ENCODE results near the gene MAD2L2. TPM values are rescaled to one million over a fixed set of nuclear protein-coding genes. Genes with fewer than 3 reads are reported as not detected.

The MAD2L2 gene
- total RNA-seq, 1 donor from 2014 or later: 113 TPM

- DNase-seq (ENCODE audit: low spot score, unreplicated experiment): no peak
- TF ChIP-seq, protein P1, sequence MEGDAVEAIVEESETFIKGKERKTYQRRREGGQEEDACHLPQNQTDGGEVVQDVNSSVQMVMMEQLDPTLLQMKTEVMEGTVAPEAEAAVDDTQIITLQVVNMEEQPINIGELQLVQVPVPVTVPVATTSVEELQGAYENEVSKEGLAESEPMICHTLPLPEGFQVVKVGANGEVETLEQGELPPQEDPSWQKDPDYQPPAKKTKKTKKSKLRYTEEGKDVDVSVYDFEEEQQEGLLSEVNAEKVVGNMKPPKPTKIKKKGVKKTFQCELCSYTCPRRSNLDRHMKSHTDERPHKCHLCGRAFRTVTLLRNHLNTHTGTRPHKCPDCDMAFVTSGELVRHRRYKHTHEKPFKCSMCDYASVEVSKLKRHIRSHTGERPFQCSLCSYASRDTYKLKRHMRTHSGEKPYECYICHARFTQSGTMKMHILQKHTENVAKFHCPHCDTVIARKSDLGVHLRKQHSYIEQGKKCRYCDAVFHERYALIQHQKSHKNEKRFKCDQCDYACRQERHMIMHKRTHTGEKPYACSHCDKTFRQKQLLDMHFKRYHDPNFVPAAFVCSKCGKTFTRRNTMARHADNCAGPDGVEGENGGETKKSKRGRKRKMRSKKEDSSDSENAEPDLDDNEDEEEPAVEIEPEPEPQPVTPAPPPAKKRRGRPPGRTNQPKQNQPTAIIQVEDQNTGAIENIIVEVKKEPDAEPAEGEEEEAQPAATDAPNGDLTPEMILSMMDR (IDR thresholded peaks at IDR 0.05; ENCODE audit: unreplicated experiment): no peak
- Mint-ChIP-seq H3K27ac (no peak overlapping the region), H3K4me1 (ENCODE audit: low read depth) (peaks cover 7% of the 10 kb centered on the region), H3K9me3 (ENCODE audit: low read depth) (no peaks in the 10 kb centered on the region), H3K36me3 (ENCODE audit: insufficient read depth) (peaks cover 3% of the 10 kb centered on the region), H3K27me3 (peaks cover 25% of the 10 kb centered on the region), H3K4me3 (ENCODE audit: low read depth) (peak overlapping the region; percentile 70)
Measured at GRCh38 chr1:11654939-11655808, 25.8 kb downstream of the MAD2L2 start.

GRCh38 chr1:11654137-11654938 lies 26.6 kb downstream of the MAD2L2 start, which contains the start of the genes FBXO2 and FBXO44:
FBXO2 (minus strand) TSS chr1:11654429; CDS start chr1:11654340, 89 bp downstream.
FBXO44 (plus strand) TSS chr1:11654877; CDS start chr1:11655836, 959 bp downstream.
- peak within 1 kb of the TSS; percentile 45 for H3K27ac Mint-ChIP-seq
- DNase-seq (ENCODE audit: low spot score, unreplicated experiment): no peak
- H3K4me3 Mint-ChIP-seq (ENCODE audit: low read depth): peak within 1 kb of the TSS; percentile 70
- H3K27me3 Mint-ChIP-seq: peaks cover 32% of the 10 kb centered on the region
- H3K9me3 Mint-ChIP-seq (ENCODE audit: low read depth): no peaks in the 10 kb centered on the region
- peaks cover 2% of the 10 kb centered on the region for H3K36me3 Mint-ChIP-seq (ENCODE audit: insufficient read depth)
- TF ChIP-seq, protein P1 (IDR thresholded peaks at IDR 0.05; ENCODE audit: unreplicated experiment): no peak
- H3K4me1 Mint-ChIP-seq (ENCODE audit: low read depth): peaks cover 9% of the 10 kb centered on the region

GRCh38 chr1:11653861-11654136 lies 27.1 kb downstream of the MAD2L2 start:
- H3K27me3 Mint-ChIP-seq: peaks cover 32% of the 10 kb centered on the region
- peaks cover 9% of the 10 kb centered on the region for H3K4me1 Mint-ChIP-seq (ENCODE audit: low read depth)
- H3K27ac Mint-ChIP-seq: no peak overlapping the region
- H3K4me3 Mint-ChIP-seq (ENCODE audit: low read depth): peak overlapping the region; percentile 49
- H3K36me3 Mint-ChIP-seq (ENCODE audit: insufficient read depth): peaks cover 2% of the 10 kb centered on the region
- no peak for DNase-seq (ENCODE audit: low spot score, unreplicated experiment)
- TF ChIP-seq, protein P1 (IDR thresholded peaks at IDR 0.05; ENCODE audit: unreplicated experiment): no peak
- no peaks in the 10 kb centered on the region for H3K9me3 Mint-ChIP-seq (ENCODE audit: low read depth)

- H3K27ac Mint-ChIP-seq: peak overlapping the region; percentile 45
- peak overlapping the region; percentile 49 for H3K4me3 Mint-ChIP-seq (ENCODE audit: low read depth)
- H3K27me3 Mint-ChIP-seq: peaks cover 37% of the 10 kb centered on the region
- peaks cover 9% of the 10 kb centered on the region for H3K4me1 Mint-ChIP-seq (ENCODE audit: low read depth)
- no peak for DNase-seq (ENCODE audit: low spot score, unreplicated experiment)
- H3K36me3 Mint-ChIP-seq (ENCODE audit: insufficient read depth): peaks cover 2% of the 10 kb centered on the region
- H3K9me3 Mint-ChIP-seq (ENCODE audit: low read depth): no peaks in the 10 kb centered on the region
- TF ChIP-seq, protein P1 (IDR thresholded peaks at IDR 0.05; ENCODE audit: unreplicated experiment): no peak
Measured at GRCh38 chr1:11653101-11653860, 27.7 kb downstream of the MAD2L2 start.

Measured in progenitor cell of endocrine pancreas (in vitro differentiated cells).